Stomach (tissue), 4 donors: ENCODE data around the gene CASS4.

Experiments
- POLR2AphosphoS5 ChIP-seq, 3 donors: sonication (generic); formaldehyde crosslinking; IDR thresholded peaks; one replicate each; pipeline ENCODE4 v1.6.1; 2016; ENCODE audit warnings: antibody characterized with exemption in 3 of 3
- TF ChIP-seq, protein P1 (sequence below), 7 experiments: fragments of 450-650 bp in 4 of 7; fragments of 200-600 bp in 3 of 7; sonication (generic) in 3 of 7; IDR thresholded peaks; one replicate each; pipeline ENCODE4 v1.5.1; 2016 to 2019; ENCODE audit warnings: antibody characterized with exemption in 7 of 7, control low read depth in 2 of 7, mild to moderate bottlenecking in 1 of 7

DNA sequence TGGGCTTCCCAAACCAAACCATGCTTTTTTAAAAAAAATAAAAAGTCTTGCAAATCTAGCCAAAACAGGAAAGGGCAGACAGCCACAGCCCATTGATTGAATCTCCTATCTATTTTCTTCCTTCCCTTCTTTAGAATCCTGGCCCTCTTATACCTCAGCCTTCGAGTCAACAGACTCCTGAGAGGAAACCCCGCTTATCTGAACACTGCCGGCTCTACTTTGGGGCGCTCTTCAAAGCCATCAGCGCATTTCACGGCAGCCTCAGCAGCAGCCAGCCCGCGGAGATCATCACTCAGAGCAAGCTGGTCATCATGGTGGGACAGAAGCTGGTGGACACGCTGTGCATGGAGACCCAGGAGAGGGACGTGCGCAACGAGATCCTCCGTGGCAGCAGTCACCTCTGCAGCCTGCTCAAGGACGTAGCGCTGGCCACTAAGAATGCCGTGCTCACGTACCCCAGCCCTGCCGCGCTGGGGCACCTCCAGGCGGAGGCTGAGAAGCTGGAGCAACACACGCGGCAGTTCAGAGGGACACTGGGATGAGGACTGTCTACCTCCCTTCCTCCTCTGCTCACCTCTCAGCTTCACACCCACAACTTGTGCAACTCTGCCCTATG is 46.3 kb downstream of the CASS4 start:
- no peak for TF ChIP-seq POLR2AphosphoS5 (IDR thresholded peaks at IDR 0.05)
- TF ChIP-seq, protein P1, sequence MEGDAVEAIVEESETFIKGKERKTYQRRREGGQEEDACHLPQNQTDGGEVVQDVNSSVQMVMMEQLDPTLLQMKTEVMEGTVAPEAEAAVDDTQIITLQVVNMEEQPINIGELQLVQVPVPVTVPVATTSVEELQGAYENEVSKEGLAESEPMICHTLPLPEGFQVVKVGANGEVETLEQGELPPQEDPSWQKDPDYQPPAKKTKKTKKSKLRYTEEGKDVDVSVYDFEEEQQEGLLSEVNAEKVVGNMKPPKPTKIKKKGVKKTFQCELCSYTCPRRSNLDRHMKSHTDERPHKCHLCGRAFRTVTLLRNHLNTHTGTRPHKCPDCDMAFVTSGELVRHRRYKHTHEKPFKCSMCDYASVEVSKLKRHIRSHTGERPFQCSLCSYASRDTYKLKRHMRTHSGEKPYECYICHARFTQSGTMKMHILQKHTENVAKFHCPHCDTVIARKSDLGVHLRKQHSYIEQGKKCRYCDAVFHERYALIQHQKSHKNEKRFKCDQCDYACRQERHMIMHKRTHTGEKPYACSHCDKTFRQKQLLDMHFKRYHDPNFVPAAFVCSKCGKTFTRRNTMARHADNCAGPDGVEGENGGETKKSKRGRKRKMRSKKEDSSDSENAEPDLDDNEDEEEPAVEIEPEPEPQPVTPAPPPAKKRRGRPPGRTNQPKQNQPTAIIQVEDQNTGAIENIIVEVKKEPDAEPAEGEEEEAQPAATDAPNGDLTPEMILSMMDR (IDR thresholded peaks at IDR 0.05) = no peak
